Neural cell (in vitro differentiated cells): Measurements from ENCODE around the gene TFCP2. TPM values are rescaled to one million over a fixed set of nuclear protein-coding genes. Genes with fewer than 3 reads are reported as not detected.

Experiments
- H2AFZ ChIP-seq: fragments of 200-600, 300-800 bp; sonication (generic), shearing (Covaris generic); 2 replicates; pipeline ENCODE4 v1.6.0; 2014; ENCODE audit warnings: low read depth, mild to moderate bottlenecking, antibody characterized with exemption, low read length, moderate library complexity
- H3F3A ChIP-seq: fragments of 200-600 bp; shearing (Covaris generic); 2 replicates; pipeline ENCODE4 v1.6.1; 2016; ENCODE audit warnings: mild to moderate bottlenecking, moderate library complexity, mixed read lengths, antibody characterized with exemption, low read length; ENCODE audit not compliant: insufficient read depth, poor library complexity, severe bottlenecking
- H3K27ac ChIP-seq: fragments of 200-600, 300-800 bp; sonication (generic), shearing (Covaris generic); 2 replicates; pipeline ENCODE4 v1.5.1; 2014; ENCODE audit warnings: mild to moderate bottlenecking, low read length, moderate library complexity
- H3K27me3 ChIP-seq: fragments of 300-800, 200-600 bp; sonication (generic), shearing (Covaris generic); 2 replicates; pipeline ENCODE4 v1.6.0; 2014; ENCODE audit warnings: mild to moderate bottlenecking, low read depth, low read length, moderate library complexity; ENCODE audit not compliant: insufficient read depth
- H3K36me3 ChIP-seq: fragments of 300-800, 200-600 bp; sonication (generic), shearing (Covaris generic); 2 replicates; pipeline ENCODE4 v1.5.1; 2014; ENCODE audit warnings: mild to moderate bottlenecking, antibody characterized with exemption, low read length, moderate library complexity; ENCODE audit not compliant: insufficient read depth
- H3K4me2 ChIP-seq: fragments of 300-800, 200-600 bp; sonication (generic), shearing (Covaris generic); 2 replicates; pipeline ENCODE4 v1.6.0; 2014; ENCODE audit warnings: mild to moderate bottlenecking, low read length
- H3K4me3 ChIP-seq: fragments of 300-800, 200-600 bp; sonication (generic), shearing (Covaris generic); 2 replicates; pipeline ENCODE4 v1.5.1; 2014; ENCODE audit warnings: mild to moderate bottlenecking, low read length, moderate library complexity
- H3K79me2 ChIP-seq: fragments of 200-600 bp; shearing (Covaris generic); replicated peaks from 2 replicates; pipeline ENCODE4 v1.6.0; 2014; ENCODE audit warnings: mild to moderate bottlenecking, low read length, moderate library complexity; ENCODE audit not compliant: insufficient read depth
- H3K9ac ChIP-seq: fragments of 300-800, 200-600 bp; sonication (generic), shearing (Covaris generic); 2 replicates; pipeline ENCODE4 v1.6.1; 2016; ENCODE audit warnings: mild to moderate bottlenecking, low read length, mixed read lengths
- H3K9me2 ChIP-seq: fragments of 200-600 bp; shearing (Covaris generic); 2 replicates; pipeline ENCODE4 v1.6.1; 2016; ENCODE audit warnings: mild to moderate bottlenecking, low read length, mixed read lengths; ENCODE audit not compliant: insufficient read depth
- H3K9me3 ChIP-seq: fragments of 200-600, 300-800 bp; sonication (generic), shearing (Covaris generic); 2 replicates; pipeline ENCODE4 v1.6.1; 2016; ENCODE audit warnings: mild to moderate bottlenecking, mixed run types, low read length, moderate library complexity, mixed read lengths
- H4K20me1 ChIP-seq: fragments of 200-600 bp; shearing (Covaris generic); 2 replicates; pipeline ENCODE4 v1.6.1; 2016; ENCODE audit warnings: mild to moderate bottlenecking, mixed run types; ENCODE audit not compliant: insufficient read depth
- CTCF ChIP-seq: fragments of 450-650 bp; IDR thresholded peaks from 2 replicates; pipeline ENCODE4 v1.5.1; 2014; ENCODE audit warnings: antibody characterized with exemption, mild to moderate bottlenecking, moderate library complexity; ENCODE audit not compliant: poor library complexity, severe bottlenecking
- EP300 ChIP-seq: fragments of 450-650 bp; conservative IDR thresholded peaks from 2 replicates; pipeline ENCODE4 v1.6.1; 2014; ENCODE audit warnings: antibody characterized with exemption, mild to moderate bottlenecking, moderate library complexity; ENCODE audit not compliant: poor library complexity, severe bottlenecking
- EZH2 ChIP-seq: fragments of 200-600, 300-800 bp; shearing (Covaris generic), sonication (generic); IDR thresholded peaks from 2 replicates; pipeline ENCODE4 v1.6.1; 2014; ENCODE audit warnings: antibody characterized with exemption, low read length, borderline replicate concordance, mild to moderate bottlenecking; ENCODE audit not compliant: insufficient read depth, poor library complexity, severe bottlenecking
- MXI1 ChIP-seq: fragments of 450-650 bp; conservative IDR thresholded peaks from 2 replicates; pipeline ENCODE4 v1.6.1; 2014; ENCODE audit warnings: antibody characterized with exemption, mild to moderate bottlenecking; ENCODE audit not compliant: poor library complexity, severe bottlenecking
- POLR2AphosphoS5 ChIP-seq: IDR thresholded peaks from 2 replicates; pipeline ENCODE4 v1.6.1; 2012
- RAD21 ChIP-seq: fragments of 450-650 bp; conservative IDR thresholded peaks from 2 replicates; pipeline ENCODE4 v1.6.1; 2014; ENCODE audit warnings: antibody characterized with exemption, mild to moderate bottlenecking, moderate library complexity
- SMC3 ChIP-seq: fragments of 450-650 bp; conservative IDR thresholded peaks from 2 replicates; pipeline ENCODE4 v1.6.1; 2014; ENCODE audit warnings: antibody characterized with exemption, mild to moderate bottlenecking, moderate library complexity; ENCODE audit not compliant: poor library complexity
- TAF1 ChIP-seq: IDR thresholded peaks from 2 replicates; pipeline ENCODE4 v1.6.1; 2012; ENCODE audit warnings: low read depth
- polyA plus RNA-seq: library from polyadenylated mRNA; depleted of rRNA; stranded (reverse); fragments of >200 nt; gene quantifications from 2 replicates; pipeline ENCODE4 v1.2.3, GENCODE V29; 2014
- TF ChIP-seq, protein P1 (sequence below): IDR thresholded peaks from 2 replicates; pipeline ENCODE4 v1.6.1; 2012; ENCODE audit warnings: borderline replicate concordance

Gene TFCP2
- polyA plus RNA-seq, 1 donor from 2014 or later: 28.6 TPM

DNA sequence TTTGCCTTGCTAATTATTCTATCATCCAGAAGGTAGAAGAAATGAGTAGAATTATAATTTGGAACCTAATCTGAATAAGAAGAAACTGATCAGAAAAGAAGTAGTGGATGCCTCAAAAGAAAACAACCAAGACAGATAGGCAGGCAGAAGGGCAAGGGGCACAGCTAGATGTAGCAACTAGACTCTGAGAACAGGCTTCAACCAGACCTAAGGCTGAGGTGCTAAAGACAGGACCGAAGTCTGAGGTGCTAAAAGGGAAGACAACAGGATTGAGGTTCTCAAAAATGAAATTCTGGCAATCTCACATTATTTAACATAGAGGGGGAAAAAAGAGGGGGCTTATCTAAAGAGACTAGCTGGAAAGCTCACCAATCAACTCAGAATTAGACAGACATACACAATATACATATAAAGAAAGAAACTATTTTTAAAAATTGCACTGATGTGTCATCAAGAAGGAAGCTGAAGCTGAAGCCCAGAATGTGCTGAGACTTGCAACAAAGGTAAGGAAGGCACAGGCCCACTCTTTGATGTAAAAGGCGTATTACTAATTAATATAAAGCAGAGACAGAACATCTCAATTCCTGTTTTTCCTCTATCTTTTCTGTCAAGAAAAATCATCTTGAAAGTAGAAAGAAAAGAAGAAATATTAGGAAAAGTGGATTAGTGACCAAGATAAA lies 45.7 kb downstream of the TFCP2 start:
- Histone ChIP-seq H3K4me2 (no peak overlapping the region), H3F3A (no peaks in the 10 kb centered on the region), H2AFZ (no peak overlapping the region), H3K9me2 (no peaks in the 10 kb centered on the region), H3K9me3 (no peaks in the 10 kb centered on the region), H4K20me1 (no peaks in the 10 kb centered on the region), H3K79me2 (no peaks in the 10 kb centered on the region), H3K4me3 (no peak overlapping the region), H3K27me3 (no peaks in the 10 kb centered on the region), H3K9ac (no peak overlapping the region), H3K27ac (no peak overlapping the region), H3K36me3 (no peaks in the 10 kb centered on the region)
- TF ChIP-seq MXI1 (no peak), TAF1 (no peak), CTCF (no peak), EZH2 (no peak), EP300 (no peak), POLR2AphosphoS5 (no peak)
- TF ChIP-seq, protein P1, sequence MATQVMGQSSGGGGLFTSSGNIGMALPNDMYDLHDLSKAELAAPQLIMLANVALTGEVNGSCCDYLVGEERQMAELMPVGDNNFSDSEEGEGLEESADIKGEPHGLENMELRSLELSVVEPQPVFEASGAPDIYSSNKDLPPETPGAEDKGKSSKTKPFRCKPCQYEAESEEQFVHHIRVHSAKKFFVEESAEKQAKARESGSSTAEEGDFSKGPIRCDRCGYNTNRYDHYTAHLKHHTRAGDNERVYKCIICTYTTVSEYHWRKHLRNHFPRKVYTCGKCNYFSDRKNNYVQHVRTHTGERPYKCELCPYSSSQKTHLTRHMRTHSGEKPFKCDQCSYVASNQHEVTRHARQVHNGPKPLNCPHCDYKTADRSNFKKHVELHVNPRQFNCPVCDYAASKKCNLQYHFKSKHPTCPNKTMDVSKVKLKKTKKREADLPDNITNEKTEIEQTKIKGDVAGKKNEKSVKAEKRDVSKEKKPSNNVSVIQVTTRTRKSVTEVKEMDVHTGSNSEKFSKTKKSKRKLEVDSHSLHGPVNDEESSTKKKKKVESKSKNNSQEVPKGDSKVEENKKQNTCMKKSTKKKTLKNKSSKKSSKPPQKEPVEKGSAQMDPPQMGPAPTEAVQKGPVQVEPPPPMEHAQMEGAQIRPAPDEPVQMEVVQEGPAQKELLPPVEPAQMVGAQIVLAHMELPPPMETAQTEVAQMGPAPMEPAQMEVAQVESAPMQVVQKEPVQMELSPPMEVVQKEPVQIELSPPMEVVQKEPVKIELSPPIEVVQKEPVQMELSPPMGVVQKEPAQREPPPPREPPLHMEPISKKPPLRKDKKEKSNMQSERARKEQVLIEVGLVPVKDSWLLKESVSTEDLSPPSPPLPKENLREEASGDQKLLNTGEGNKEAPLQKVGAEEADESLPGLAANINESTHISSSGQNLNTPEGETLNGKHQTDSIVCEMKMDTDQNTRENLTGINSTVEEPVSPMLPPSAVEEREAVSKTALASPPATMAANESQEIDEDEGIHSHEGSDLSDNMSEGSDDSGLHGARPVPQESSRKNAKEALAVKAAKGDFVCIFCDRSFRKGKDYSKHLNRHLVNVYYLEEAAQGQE: no peak

GRCh38 chr12:51126297-51126696 lies 46.6 kb downstream of the TFCP2 start:
- Histone ChIP-seq H3K79me2 (no peaks in the 10 kb centered on the region), H3K4me2 (no peak overlapping the region), H3K9me3 (no peaks in the 10 kb centered on the region), H3K9ac (no peak overlapping the region), H4K20me1 (no peaks in the 10 kb centered on the region), H3K27me3 (no peaks in the 10 kb centered on the region), H3K4me3 (no peak overlapping the region), H3K27ac (no peak overlapping the region), H3F3A (no peaks in the 10 kb centered on the region), H3K36me3 (no peaks in the 10 kb centered on the region), H2AFZ (no peak overlapping the region), H3K9me2 (no peaks in the 10 kb centered on the region)
- TF ChIP-seq, protein P1: no peak
- TF ChIP-seq SMC3 (no peak), EZH2 (no peak), CTCF (no peak), TAF1 (no peak), MXI1 (no peak), EP300 (no peak), POLR2AphosphoS5 (no peak), RAD21 (no peak)
